Left colon (tissue), 2 donors: ENCODE data around the gene MYO1B. TPM values are rescaled to one million over a fixed set of nuclear protein-coding genes. Genes with fewer than 3 reads are reported as not detected.

Source experiments
- ATAC-seq: fragments of 200-7000 bp; cut with Tn5 transposase; one replicate; pipeline ENCODE4 v1.9.1; 2020; ENCODE audit warnings: mild to moderate bottlenecking, moderate library complexity
- DNase-seq, 2 donors: peaks; one replicate each; pipeline ENCODE4 v3.0.0-alpha.2; 2020
- intact Hi-C, 2 donors: fragments of 100-400 bp; cut with DNase I in 1 of 2; cut with micrococcal nuclease in 1 of 2; formaldehyde crosslinking; loops; one replicate each; pipeline versions ENCODE4 v1.11.2 to v1.14.0; 2022; cut with DNase I, micrococcal nuclease
- total RNA-seq, 2 donors: library from RNA; stranded (reverse); fragmentation: NEBNext Ultra II Directional; extraction: Animal tissue kit (Norgen Biotek cat#: 25700); gene quantifications; one replicate each; pipeline ENCODE4 v1.2.1, GENCODE V29; 2021
- donor health status: DM: no; HTN: no; CAD: no.
- donor health status: DM: yes; HTN: yes; CAD: no.

The MYO1B gene
- total RNA-seq, 2 donors from 2014 or later, result 62.1 to 63.2 TPM

GRCh38 chr2:191222952-191223351 is 22.3 kb upstream of the MYO1B start:
- ATAC-seq (no peak), DNase-seq (no peak)
- intact Hi-C loops, result no loop called here

GRCh38 chr2:191225126-191225525 is 20.1 kb upstream of the MYO1B start:
- DNase-seq, result no peak
- intact Hi-C loops, result no loop called here
- no peak for ATAC-seq

- intact Hi-C loops, result no loop called here
- DNase-seq, result no peak
- no peak for ATAC-seq
Measured at GRCh38 chr2:191225690-191226089, 19.5 kb upstream of the MYO1B start.

GRCh38 chr2:191226196-191226595 is 19.0 kb upstream of the MYO1B start:
- no peak for DNase-seq
- intact Hi-C loops, result no loop called here
- no peak for ATAC-seq

- DNase-seq, result no peak
Measured at GRCh38 chr2:191228333-191228732, 16.9 kb upstream of the MYO1B start.

GRCh38 chr2:191228861-191229260 is 16.3 kb upstream of the MYO1B start:
- DNase-seq (peak in 1 of 2 donors; percentile 22), ATAC-seq (peak; percentile 64)
- intact Hi-C loops, result no loop called here

More at GRCh38 chr2:191228333-191228732, 16.9 kb upstream of the MYO1B start:
- ATAC-seq, result no peak
- intact Hi-C loops, result no loop called here

GRCh38 chr2:191230174-191230573 is 15.0 kb upstream of the MYO1B start:
- ATAC-seq, result no peak
- DNase-seq, result no peak
- intact Hi-C loops, result no loop called here

- ATAC-seq, result no peak
- DNase-seq, result no peak
- intact Hi-C loops, result no loop called here
Measured at GRCh38 chr2:191231995-191232394, 13.2 kb upstream of the MYO1B start.

GRCh38 chr2:191233533-191233932 is 11.7 kb upstream of the MYO1B start:
- DNase-seq, result no peak
- no peak for ATAC-seq
- intact Hi-C loops, result no loop called here

- DNase-seq, result no peak
- no peak for ATAC-seq
- intact Hi-C loops, result no loop called here
Measured at GRCh38 chr2:191234376-191234775, 10.8 kb upstream of the MYO1B start.

- ATAC-seq (no peak), DNase-seq (no peak)
- intact Hi-C loops, result no loop called here
Measured at GRCh38 chr2:191240871-191241270, 4.3 kb upstream of the MYO1B start.

- intact Hi-C loops, result no loop called here
- DNase-seq (no peak), ATAC-seq (no peak)
Measured at GRCh38 chr2:191241418-191241817, 3.8 kb upstream of the MYO1B start.

- intact Hi-C loops, result no loop called here
- DNase-seq (no peak), ATAC-seq (no peak)
Measured at GRCh38 chr2:191243154-191243553, 2.0 kb upstream of the MYO1B start.

GRCh38 chr2:191244350-191244749 is 854 bp upstream of the MYO1B start:
- intact Hi-C loops, result no loop called here
- ATAC-seq (no peak), DNase-seq (no peak)

GRCh38 chr2:191245869-191246531 is 796 bp downstream of the MYO1B start:
- intact Hi-C loops, result no loop called here
- ATAC-seq (peak; percentile 63), DNase-seq (peak; percentile 78 to 82)

- no peak for DNase-seq
- no peak for ATAC-seq
- intact Hi-C loops, result no loop called here
Measured at GRCh38 chr2:191246820-191247380, 1.7 kb downstream of the MYO1B start.

GRCh38 chr2:191247381-191248057 is 2.3 kb downstream of the MYO1B start:
- DNase-seq (peak; percentile 38 to 53), ATAC-seq (peak; percentile 64)
- intact Hi-C loops, result no loop called here

- DNase-seq, result no peak
- no peak for ATAC-seq
- intact Hi-C loops, result no loop called here
Measured at GRCh38 chr2:191249156-191249813, 4.1 kb downstream of the MYO1B start.

GRCh38 chr2:191250400-191250799 is 5.2 kb downstream of the MYO1B start:
- intact Hi-C loops, result no loop called here
- ATAC-seq (no peak), DNase-seq (no peak)

GRCh38 chr2:191250986-191251385 is 5.8 kb downstream of the MYO1B start:
- intact Hi-C loops, result no loop called here
- ATAC-seq (no peak), DNase-seq (no peak)
